H1 (cell line): ENCODE results near the gene CIAO2B. TPM values are rescaled to one million over a fixed set of nuclear protein-coding genes. Genes with fewer than 3 reads are reported as not detected.

ENCODE experiments used
- CTCF ChIA-PET: fragments of 300-600 bp; sonication (Branson Sonifier 250); formaldehyde crosslinking; loops from one replicate; lab custom pipeline; 2021; ENCODE audit not compliant: partially characterized antibody; lab: Charles Lee
- POLR2A ChIA-PET: fragments of 300-600 bp; sonication (Branson Sonifier 250); formaldehyde crosslinking; loops from one replicate; lab custom pipeline; 2021; ENCODE audit warnings: inconsistent platforms; ENCODE audit not compliant: partially characterized antibody; lab: Charles Lee
- DNase-seq, 2 experiments: peaks; one replicate each; pipeline versions ENCODE4 v3.0.0 to v3.0.0-alpha.2; 2010 to 2022; ENCODE audit warnings: low spot score in 2 of 2, low read depth in 1 of 2, mixed read lengths in 1 of 2
- FAIRE-seq: peaks from 2 replicates; lab custom pipeline; 2011; peaks lifted over from hg19 to GRCh38; lab: Jason Lieb, UNC
- H2AFZ ChIP-seq: 2 replicates; pipeline ENCODE4 v1.8.1; 2012; ENCODE audit warnings: low read length, inconsistent platforms
- H2AK5ac ChIP-seq: 2 replicates; pipeline ENCODE4 v1.6.1; 2013; ENCODE audit warnings: low read depth, low read length
- H2BK120ac ChIP-seq: replicated peaks from 2 replicates; pipeline ENCODE3; 2013; ENCODE audit warnings: low read depth, low read length, inconsistent platforms
- H2BK12ac ChIP-seq: 2 replicates; pipeline ENCODE4 v1.6.1; 2013; ENCODE audit warnings: low read depth, low read length
- H2BK15ac ChIP-seq: 2 replicates; pipeline ENCODE4 v1.6.1; 2013; ENCODE audit warnings: low read length
- H2BK20ac ChIP-seq: 2 replicates; pipeline ENCODE4 v1.6.1; 2013; ENCODE audit warnings: low read length
- H2BK5ac ChIP-seq: 2 replicates; pipeline ENCODE4 v1.6.1; 2013; ENCODE audit warnings: low read depth, low read length
- H3K14ac ChIP-seq: 2 replicates; pipeline ENCODE4 v1.6.1; 2013; ENCODE audit warnings: inconsistent platforms; ENCODE audit not compliant: insufficient read length
- H3K18ac ChIP-seq: 2 replicates; pipeline ENCODE4 v1.6.1; 2013; ENCODE audit warnings: low read length; ENCODE audit errors: extremely low read depth
- H3K23ac ChIP-seq: 2 replicates; pipeline ENCODE4 v1.6.1; 2013; ENCODE audit warnings: inconsistent platforms; ENCODE audit not compliant: insufficient read length
- H3K23me2 ChIP-seq: 2 replicates; pipeline ENCODE4 v1.6.1; 2013; ENCODE audit warnings: low read depth, low read length
- H3K27ac ChIP-seq: 2 replicates; pipeline ENCODE4 v1.6.1; 2011; ENCODE audit warnings: low read depth, low read length, inconsistent platforms
- H3K27me3 ChIP-seq, 4 experiments: replicated peaks in 1 of 4; 1 replicate in 1 of 4; 2 replicates in 3 of 4; pipeline versions ENCODE4 v1.6.1 to v1.8.1; 2011 to 2013; ENCODE audit warnings: low read length in 3 of 4, mild to moderate bottlenecking in 3 of 4, inconsistent platforms in 2 of 4, mixed read lengths in 2 of 4, moderate library complexity in 1 of 4; ENCODE audit not compliant: control insufficient read depth in 3 of 4, insufficient read depth in 3 of 4; ENCODE audit errors: extremely low read depth in 1 of 4
- H3K36me3 ChIP-seq, 4 experiments: 2 replicates each; pipeline versions ENCODE4 v1.6.1 to v1.8.1; 2011 to 2013; ENCODE audit warnings: mild to moderate bottlenecking in 4 of 4, low read length in 3 of 4, moderate library complexity in 2 of 4, control low read depth in 1 of 4, inconsistent platforms in 1 of 4; ENCODE audit not compliant: insufficient read depth in 4 of 4, control insufficient read depth in 2 of 4
- H3K4ac ChIP-seq: replicated peaks from 2 replicates; pipeline ENCODE3; 2013; ENCODE audit warnings: low read length, low read depth, mixed read lengths, inconsistent platforms; ENCODE audit not compliant: insufficient read length
- H3K4me1 ChIP-seq, 4 experiments: replicated peaks in 1 of 4; 1 replicate in 1 of 4; 2 replicates in 3 of 4; pipeline versions ENCODE4 v1.6.1 to v1.8.1; 2011 to 2013; ENCODE audit warnings: low read length in 3 of 4, inconsistent platforms in 2 of 4, mixed read lengths in 1 of 4; ENCODE audit not compliant: insufficient read depth in 4 of 4, control insufficient read depth in 3 of 4
- H3K4me2 ChIP-seq, 2 experiments: 2 replicates each; pipeline versions ENCODE4 v1.6.1 to v1.8.1; 2011 to 2013; ENCODE audit warnings: low read depth in 2 of 2, low read length in 2 of 2, control low read depth in 1 of 2, inconsistent platforms in 1 of 2, mild to moderate bottlenecking in 1 of 2; ENCODE audit not compliant: insufficient read depth in 1 of 2
- H3K4me3 ChIP-seq, 4 experiments: fragments of 200-600, 300-600 bp in 1 of 4; sonication (generic), shearing (Covaris generic), sonication (Bioruptor Twin) in 1 of 4; 2 replicates each; pipeline versions ENCODE4 v1.5.1 to v1.8.1; 2011 to 2016; ENCODE audit warnings: low read length in 4 of 4, low read depth in 3 of 4, control low read depth in 2 of 4, inconsistent platforms in 2 of 4, mild to moderate bottlenecking in 2 of 4, mixed read lengths in 1 of 4, moderate library complexity in 1 of 4; ENCODE audit not compliant: insufficient read depth in 2 of 4; ENCODE audit errors: extremely low read depth in 1 of 4
- H3K56ac ChIP-seq: replicated peaks from 2 replicates; pipeline ENCODE3; 2013; ENCODE audit warnings: low read depth, mild to moderate bottlenecking, mixed read lengths, low read length, inconsistent platforms; ENCODE audit not compliant: insufficient read length
- H3K79me1 ChIP-seq: 2 replicates; pipeline ENCODE4 v1.6.1; 2013; ENCODE audit warnings: low read depth, low read length, control low read depth
- H3K79me2 ChIP-seq, 2 experiments: 2 replicates each; pipeline versions ENCODE4 v1.6.1 to v1.8.1; 2012 to 2013; ENCODE audit warnings: low read length in 2 of 2, mild to moderate bottlenecking in 2 of 2, inconsistent platforms in 1 of 2; ENCODE audit not compliant: insufficient read depth in 2 of 2, control insufficient read depth in 1 of 2
- H3K9ac ChIP-seq, 4 experiments: replicated peaks in 1 of 4; 1 replicate in 1 of 4; 2 replicates in 3 of 4; pipeline versions ENCODE4 v1.6.1 to v1.8.1; 2011 to 2013; ENCODE audit warnings: low read depth in 3 of 4, low read length in 3 of 4, control low read depth in 2 of 4, mild to moderate bottlenecking in 2 of 4, moderate library complexity in 2 of 4, inconsistent platforms in 1 of 4; ENCODE audit errors: extremely low read depth in 1 of 4
- H3K9me3 ChIP-seq, 2 experiments: 2 replicates each; pipeline versions ENCODE4 v1.6.1 to v1.8.1; 2012 to 2013; ENCODE audit warnings: mild to moderate bottlenecking in 2 of 2, moderate library complexity in 2 of 2, control low read depth in 1 of 2, inconsistent platforms in 1 of 2, low read depth in 1 of 2, low read length in 1 of 2, mixed read lengths in 1 of 2; ENCODE audit not compliant: insufficient read depth in 2 of 2
- H4K20me1 ChIP-seq, 2 experiments: replicated peaks in 1 of 2; 2 replicates each; pipeline versions ENCODE3 to v1.8.1; 2011 to 2013; ENCODE audit warnings: inconsistent platforms in 2 of 2, low read length in 2 of 2, mild to moderate bottlenecking in 1 of 2; ENCODE audit not compliant: insufficient read depth in 2 of 2, control insufficient read depth in 1 of 2
- H4K5ac ChIP-seq: 2 replicates; pipeline ENCODE4 v1.6.1; 2013; ENCODE audit warnings: low read length, low read depth, mixed read lengths, inconsistent platforms; ENCODE audit not compliant: insufficient read length
- H4K8ac ChIP-seq: 2 replicates; pipeline ENCODE4 v1.8.0; 2013; ENCODE audit warnings: mild to moderate bottlenecking, moderate library complexity, low read length, inconsistent platforms; ENCODE audit not compliant: insufficient read depth; ENCODE audit errors: extremely low read depth
- H4K91ac ChIP-seq: replicated peaks from 2 replicates; pipeline ENCODE3; 2013; ENCODE audit warnings: low read length, mixed read lengths, inconsistent platforms; ENCODE audit not compliant: insufficient read length
- ASH2L ChIP-seq: fragments of 200-600, 300-600 bp; sonication (generic); IDR thresholded peaks from one replicate; pipeline ENCODE4 v1.7.1; 2017; ENCODE audit warnings: low read length
- CEBPB ChIP-seq: IDR thresholded peaks from 2 replicates; pipeline ENCODE4 v1.6.1; 2012; ENCODE audit warnings: low read depth, low read length
- GABPA ChIP-seq: IDR thresholded peaks from 2 replicates; pipeline ENCODE4 v1.6.1; 2011; ENCODE audit warnings: mild to moderate bottlenecking, low read length, moderate library complexity, borderline replicate concordance; ENCODE audit not compliant: insufficient read depth
- MAFK ChIP-seq: IDR thresholded peaks from 2 replicates; pipeline ENCODE4 v1.6.1; 2012; ENCODE audit warnings: low read depth, mild to moderate bottlenecking, improper control_type of control experiment, low read length
- NANOG ChIP-seq: IDR thresholded peaks from 2 replicates; pipeline ENCODE4 v1.6.1; 2011; ENCODE audit warnings: low read length, low read depth, mild to moderate bottlenecking, inconsistent platforms; ENCODE audit not compliant: insufficient read depth, poor library complexity, severe bottlenecking
- PHF8 ChIP-seq: fragments of 200-600 bp; sonication (generic); conservative IDR thresholded peaks from 2 replicates; pipeline ENCODE4 v1.7.1; 2012; ENCODE audit warnings: low read depth, mild to moderate bottlenecking, inconsistent platforms, low read length, moderate library complexity
- SIX5 ChIP-seq: IDR thresholded peaks from 2 replicates; pipeline ENCODE4 v1.6.1; 2011; ENCODE audit warnings: mild to moderate bottlenecking, low read depth, low read length
- SP4 ChIP-seq: IDR thresholded peaks from 2 replicates; pipeline ENCODE4 v1.6.1; 2012; ENCODE audit warnings: low read length, inconsistent platforms
- SUZ12 ChIP-seq: fragments of 200-600 bp; sonication (generic); IDR thresholded peaks from 2 replicates; pipeline ENCODE4 v1.6.1; 2012; ENCODE audit warnings: mild to moderate bottlenecking, inconsistent platforms, low read length, moderate library complexity, mixed read lengths
- WGBS, 2 experiments: shearing (Covaris generic) in 1 of 2; methylation state at CpG; one replicate each; pipeline versions ENCODE4 v1.1.6 to v1.1.7; 2013 to 2015; ENCODE audit warnings: low lambda C conversion rate in 2 of 2, mixed read lengths in 2 of 2, inconsistent platforms in 1 of 2, low coverage in 1 of 2, missing lambda C conversion rate in 1 of 2; ENCODE audit not compliant: insufficient replicate concordance in 2 of 2, insufficient coverage in 1 of 2, insufficient read length in 1 of 2; ENCODE audit errors: extremely low coverage in 1 of 2, missing lambda C conversion rate in 1 of 2; 5-methylcytosine and 5-hydroxymethylcytosine counted together
- polyA plus RNA-seq, 7 experiments: library from polyadenylated mRNA; depleted of rRNA in 3 of 7; stranded (reverse) in 5 of 7; unstranded in 2 of 7; fragments of >200 nt in 5 of 7; fragments of 200-250 nt in 2 of 7; gene quantifications; 1 replicate in 5 of 7; 2 replicates in 1 of 7; 4 replicates in 1 of 7; pipeline versions ENCODE4 v1.2.1 to v1.2.3, GENCODE V29; 2011 to 2013; ENCODE audit warnings: missing spikeins in 2 of 7, mixed read lengths in 2 of 7
- total RNA-seq: library from RNA; stranded (reverse); fragmentation: NEBNext Ultra II Directional; extraction: Animal tissue kit (Norgen Biotek cat#: 25700); gene quantifications from 2 replicates; pipeline ENCODE4 v1.2.1, GENCODE V29; 2021
- TF ChIP-seq, protein P1 (sequence below): IDR thresholded peaks from 2 replicates; pipeline ENCODE4 v1.6.1; 2012; ENCODE audit warnings: low read length, inconsistent platforms

Gene CIAO2B
- total and polyA plus RNA-seq, 2 of the 8 experiments (the other 6 are each of a cell fraction or from before 2014, with no cell fraction given): 65.6 to 248 TPM

DNA sequence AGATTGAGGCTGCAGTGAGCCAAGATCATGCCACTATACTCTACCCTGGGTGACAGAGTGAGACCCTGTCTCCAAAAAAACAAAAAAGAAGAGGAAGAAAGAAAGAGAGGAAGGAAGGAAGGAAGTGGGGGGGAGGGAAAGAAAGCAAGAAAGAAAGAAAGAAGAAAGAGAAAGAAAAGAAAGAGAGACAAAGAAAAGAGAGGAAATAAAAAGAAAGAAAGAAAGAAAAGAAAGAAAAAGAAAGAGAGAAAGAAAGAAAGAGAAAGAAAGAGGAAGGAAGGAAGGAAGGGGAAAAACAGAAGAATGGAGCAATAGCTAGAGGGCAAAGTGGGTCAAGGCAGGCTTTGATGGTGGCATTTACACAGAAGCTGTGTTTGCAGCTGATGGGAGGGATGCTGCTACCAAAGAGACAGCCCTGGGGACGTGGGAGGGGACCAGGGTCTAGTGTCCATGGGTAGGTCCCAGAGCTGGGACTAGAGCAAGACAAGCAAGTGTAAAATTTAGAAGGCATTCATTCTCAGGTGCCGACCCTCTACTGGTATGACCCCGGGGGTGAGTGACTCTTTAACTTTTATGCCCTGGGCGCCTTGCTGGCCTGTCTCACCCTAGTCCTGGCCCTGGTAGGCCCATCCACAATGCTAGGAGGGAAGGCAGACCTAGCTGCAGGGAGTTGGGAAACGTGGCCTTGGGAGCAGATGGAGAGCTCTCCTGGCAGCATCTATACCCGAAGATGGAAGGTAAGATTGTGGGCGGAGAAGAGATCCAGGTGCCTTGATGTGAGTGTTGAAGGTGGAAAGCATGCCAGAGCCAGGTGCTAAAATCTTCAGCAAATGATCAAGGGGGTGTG, 24.9 kb upstream of the CIAO2B start:
- Histone ChIP-seq H3K36me3 (no peaks in the 10 kb centered on the region), H3K4me1 (peaks cover 0 to 3% (median under 1%) of the 10 kb centered on the region in 4 experiments; a peak in 3 of 7 replicates), H2BK20ac (no peak overlapping the region), H4K8ac (no peak overlapping the region; the same call in 1 of the 2 replicates), H4K5ac (no peak overlapping the region), H3K23ac (no peak overlapping the region), H3K56ac (no peak overlapping the region), H3K4me3 (no peak overlapping the region), H2AFZ (no peak overlapping the region), H4K91ac (no peak overlapping the region), H3K4ac (no peak overlapping the region), H3K9me3 (no peaks in the 10 kb centered on the region), H3K79me2 (no peaks in the 10 kb centered on the region), H3K27me3 (no peaks in the 10 kb centered on the region), H2BK120ac (no peak overlapping the region), H3K9ac (no peak overlapping the region), H3K14ac (no peak overlapping the region), H2AK5ac (no peak overlapping the region), H3K4me2 (no peak overlapping the region), H2BK12ac (no peak overlapping the region), H3K27ac (no peak overlapping the region), H3K79me1 (no peaks in the 10 kb centered on the region), H3K23me2 (no peaks in the 10 kb centered on the region; the same call in 1 of the 2 replicates), H2BK15ac (no peak overlapping the region), H2BK5ac (no peak overlapping the region), H4K20me1 (no peaks in the 10 kb centered on the region), H3K18ac (no peak overlapping the region)
- ChIA-PET POLR2A (interaction anchor here (0.7 to 1.7 kb wide), 2 partner anchors 14 to 145 kb away, joined by 3 to 6 read pairs; no protein-coding TSS in a partner anchor), CTCF (interaction anchor here (0.7 to 12.2 kb wide), 15 partner anchors 11 to 244 kb away, joined by 3 to 130 read pairs (median 5); partner anchors contain the start of genes B3GNT9 and CIAO2B)
- DNase-seq (no peak), FAIRE-seq (no peak)
- 77% methylated on average over 7 of the region's 7 CpGs; no CpG with 5 or more reads in 1 of the 2 experiments for WGBS, 2 experiments
- no peak for TF ChIP-seq CEBPB
- no peak for TF ChIP-seq SUZ12
- no peak for TF ChIP-seq NANOG
- TF ChIP-seq, protein P1, sequence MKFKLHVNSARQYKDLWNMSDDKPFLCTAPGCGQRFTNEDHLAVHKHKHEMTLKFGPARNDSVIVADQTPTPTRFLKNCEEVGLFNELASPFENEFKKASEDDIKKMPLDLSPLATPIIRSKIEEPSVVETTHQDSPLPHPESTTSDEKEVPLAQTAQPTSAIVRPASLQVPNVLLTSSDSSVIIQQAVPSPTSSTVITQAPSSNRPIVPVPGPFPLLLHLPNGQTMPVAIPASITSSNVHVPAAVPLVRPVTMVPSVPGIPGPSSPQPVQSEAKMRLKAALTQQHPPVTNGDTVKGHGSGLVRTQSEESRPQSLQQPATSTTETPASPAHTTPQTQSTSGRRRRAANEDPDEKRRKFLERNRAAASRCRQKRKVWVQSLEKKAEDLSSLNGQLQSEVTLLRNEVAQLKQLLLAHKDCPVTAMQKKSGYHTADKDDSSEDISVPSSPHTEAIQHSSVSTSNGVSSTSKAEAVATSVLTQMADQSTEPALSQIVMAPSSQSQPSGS: no peak
- TF ChIP-seq ASH2L: no peak
- no peak for TF ChIP-seq GABPA
- no peak for TF ChIP-seq MAFK
- no peak for TF ChIP-seq SIX5
- TF ChIP-seq PHF8: no peak
- TF ChIP-seq SP4: no peak
